MM.1S (cell line): ENCODE data around the gene ZNF516.

Experiments used
- DNase-seq: peaks from one replicate; pipeline ENCODE4 v3.0.0-alpha.2; 2015
- H2AFZ ChIP-seq: fragments of 300-600 bp; sonication (generic); 2 replicates; pipeline ENCODE4 v1.6.0; 2016; ENCODE audit warnings: antibody characterized with exemption, low read length
- H3F3A ChIP-seq: fragments of 300-600 bp; sonication (generic); 2 replicates; pipeline ENCODE4 v1.6.1; 2016; ENCODE audit warnings: mild to moderate bottlenecking, antibody characterized with exemption, low read length, moderate library complexity, mixed read lengths; ENCODE audit not compliant: insufficient read depth
- H3K27ac ChIP-seq: fragments of 300-600 bp; sonication (generic); 2 replicates; pipeline ENCODE4 v1.5.1; 2016; ENCODE audit warnings: mild to moderate bottlenecking, low read length
- H3K27me3 ChIP-seq: fragments of 300-600 bp; sonication (generic); replicated peaks from 2 replicates; pipeline ENCODE4 v1.6.0; 2016; ENCODE audit warnings: low read length; ENCODE audit not compliant: insufficient read depth
- H3K36me3 ChIP-seq: fragments of 300-600 bp; sonication (generic); replicated peaks from 2 replicates; pipeline ENCODE4 v1.6.1; 2016; ENCODE audit warnings: mild to moderate bottlenecking, low read length, mixed read lengths; ENCODE audit not compliant: insufficient read depth
- H3K4me1 ChIP-seq: fragments of 300-600 bp; sonication (generic); 2 replicates; pipeline ENCODE4 v1.6.1; 2016; ENCODE audit warnings: low read length, mixed read lengths
- H3K4me2 ChIP-seq: fragments of 300-600 bp; sonication (generic); 2 replicates; pipeline ENCODE4 v1.6.0; 2016; ENCODE audit warnings: low read depth, low read length
- H3K4me3 ChIP-seq: fragments of 300-600 bp; sonication (generic); 2 replicates; pipeline ENCODE4 v1.5.1; 2016; ENCODE audit warnings: low read length, mixed read lengths
- H3K79me2 ChIP-seq: fragments of 300-600 bp; sonication (generic); 2 replicates; pipeline ENCODE4 v1.6.1; 2016; ENCODE audit warnings: mixed run types, low read length, mixed read lengths
- H3K9ac ChIP-seq: fragments of 300-600 bp; sonication (generic); 2 replicates; pipeline ENCODE4 v1.6.1; 2016; ENCODE audit warnings: low read length, mixed read lengths
- H3K9me2 ChIP-seq: fragments of 300-600 bp; sonication (generic); replicated peaks from 2 replicates; pipeline ENCODE4 v1.6.1; 2016; ENCODE audit warnings: mild to moderate bottlenecking, low read length, mixed read lengths; ENCODE audit not compliant: insufficient read depth
- H3K9me3 ChIP-seq: fragments of 300-600 bp; sonication (generic); replicated peaks from 2 replicates; pipeline ENCODE4 v1.6.1; 2016; ENCODE audit warnings: mild to moderate bottlenecking, low read length, mixed read lengths; ENCODE audit not compliant: insufficient read depth
- H4K20me1 ChIP-seq: fragments of 300-600 bp; sonication (generic); 2 replicates; pipeline ENCODE4 v1.6.1; 2016; ENCODE audit warnings: mild to moderate bottlenecking, low read length, moderate library complexity, mixed read lengths; ENCODE audit not compliant: insufficient read depth
- CTCF ChIP-seq: fragments of 300-600 bp; sonication (generic); IDR thresholded peaks from 2 replicates; pipeline ENCODE4 v1.5.1; 2016; ENCODE audit warnings: antibody characterized with exemption, low read length, mixed read lengths
- EZH2 ChIP-seq: fragments of 300-600 bp; sonication (generic); optimal IDR thresholded peaks from 2 replicates; pipeline ENCODE3; 2017; ENCODE audit warnings: low read depth, mild to moderate bottlenecking, antibody characterized with exemption, low read length, mixed read lengths
- EZH2phosphoT487 ChIP-seq: fragments of 300-600 bp; sonication (generic); IDR thresholded peaks from 2 replicates; pipeline ENCODE4 v1.6.1; 2018; ENCODE audit warnings: antibody characterized with exemption, low read length

Gene ZNF516

DNA sequence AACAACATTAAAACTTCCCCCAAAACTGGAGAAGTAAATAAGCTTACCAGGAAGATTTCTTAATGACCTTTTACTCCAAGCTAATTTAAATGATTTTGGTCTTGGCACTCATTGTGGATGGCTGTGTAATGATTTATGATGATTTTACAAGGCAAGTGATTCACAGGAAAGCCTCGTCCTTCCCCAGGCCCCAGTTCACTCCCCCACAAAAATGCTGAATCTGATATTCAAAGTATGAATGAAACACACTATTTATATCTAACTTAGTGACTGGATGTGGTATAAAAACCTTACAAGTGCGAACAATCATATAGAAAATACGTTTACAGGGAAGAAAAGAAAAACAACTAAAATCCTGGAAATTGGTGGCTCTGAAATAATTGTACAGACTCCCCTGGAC, 49.8 kb downstream of the ZNF516 start:
- Histone ChIP-seq H3K27me3 (no peaks in the 10 kb centered on the region), H4K20me1 (no peaks in the 10 kb centered on the region), H3K4me1 (no peaks in the 10 kb centered on the region), H3K9me2 (no peaks in the 10 kb centered on the region), H3K79me2 (no peaks in the 10 kb centered on the region), H3K36me3 (no peaks in the 10 kb centered on the region), H3K4me2 (no peak overlapping the region), H3K9me3 (no peaks in the 10 kb centered on the region), H2AFZ (no peak overlapping the region), H3K27ac (no peak overlapping the region), H3F3A (no peaks in the 10 kb centered on the region), H3K4me3 (no peak overlapping the region), H3K9ac (no peak overlapping the region)
- TF ChIP-seq EZH2 (no peak), EZH2phosphoT487 (no peak), CTCF (no peak)
- no peak for DNase-seq

DNA sequence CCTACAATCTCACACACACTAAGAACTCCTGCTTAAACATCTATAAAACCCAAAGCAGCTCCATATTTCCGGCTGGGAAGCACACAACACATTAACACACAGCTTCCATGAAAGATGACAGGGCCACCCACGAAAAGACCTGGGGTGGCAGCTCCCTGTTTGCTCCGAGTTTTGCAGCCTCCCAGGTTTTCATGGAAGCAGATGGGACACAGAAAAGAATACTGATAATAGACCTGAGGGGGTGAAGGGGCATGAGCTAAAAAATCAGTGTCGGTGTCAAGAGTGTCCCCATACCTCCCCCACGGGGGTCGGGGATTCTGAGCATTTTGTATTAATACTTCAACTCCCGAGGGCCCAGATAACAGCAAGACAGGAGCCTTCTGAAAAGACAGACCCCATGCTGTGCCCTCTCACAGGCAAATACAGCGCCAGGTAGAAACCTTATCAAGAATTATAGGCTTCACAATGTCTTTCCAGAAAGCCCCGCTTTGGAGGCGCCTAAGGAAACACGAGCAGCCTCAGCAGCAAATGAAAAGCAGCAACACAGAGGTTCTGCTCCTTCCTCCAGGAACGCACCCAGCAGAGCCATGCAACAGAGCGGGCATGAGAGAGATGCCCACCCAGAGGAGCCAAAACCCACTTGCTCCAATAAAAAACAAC, 50.5 kb downstream of the ZNF516 start:
- no peak for DNase-seq
- Histone ChIP-seq H3K4me1 (no peaks in the 10 kb centered on the region), H3K4me3 (no peak overlapping the region), H3K27ac (no peak overlapping the region), H3K27me3 (no peaks in the 10 kb centered on the region), H2AFZ (no peak overlapping the region), H3K4me2 (no peak overlapping the region), H3K9me3 (no peaks in the 10 kb centered on the region), H3K9ac (no peak overlapping the region), H3F3A (no peaks in the 10 kb centered on the region), H3K9me2 (no peaks in the 10 kb centered on the region), H4K20me1 (no peaks in the 10 kb centered on the region), H3K79me2 (no peaks in the 10 kb centered on the region), H3K36me3 (no peaks in the 10 kb centered on the region)
- no peak for TF ChIP-seq EZH2
- TF ChIP-seq CTCF: no peak
- no peak for TF ChIP-seq EZH2phosphoT487

GRCh38 chr18:76443519-76444445, 51.3 kb downstream of the ZNF516 start:
- Histone ChIP-seq H3K79me2 (no peaks in the 10 kb centered on the region), H3K36me3 (no peaks in the 10 kb centered on the region)
- no peak for DNase-seq

More at GRCh38 chr18:76443519-76444445, 51.3 kb downstream of the ZNF516 start:
- Histone ChIP-seq H2AFZ (no peak overlapping the region), H3K9ac (no peak overlapping the region), H4K20me1 (no peaks in the 10 kb centered on the region), H3K4me1 (no peaks in the 10 kb centered on the region), H3K27ac (no peak overlapping the region), H3K4me3 (no peak overlapping the region), H3K27me3 (no peaks in the 10 kb centered on the region), H3K9me2 (no peaks in the 10 kb centered on the region), H3F3A (no peaks in the 10 kb centered on the region), H3K4me2 (no peak overlapping the region), H3K9me3 (no peaks in the 10 kb centered on the region)
- TF ChIP-seq EZH2 (no peak), EZH2phosphoT487 (no peak)
